IMR-90 (cell line): ENCODE measurements around the gene KCTD10. TPM values are rescaled to one million over a fixed set of nuclear protein-coding genes. Genes with fewer than 3 reads are reported as not detected.

Experiments used
- ATAC-seq: fragments of 200-7000 bp; cut with Tn5 transposase; 2 replicates; pipeline ENCODE4 v1.9.1; 2020; ENCODE audit warnings: low read depth, mild to moderate bottlenecking, moderate library complexity
- BruUV-seq: library from RNA; stranded (reverse); fragments of 400-500 nt; replicated peaks from 2 replicates; lab custom pipeline; 2021; lab: Mats Ljungman, UMichigan
- CTCF ChIA-PET: fragments of 300-600 bp; formaldehyde crosslinking; extraction: SDS; loops from one replicate; lab custom pipeline; 2021; ENCODE audit warnings: antibody characterized with exemption; lab: Yijun Ruan, JAX
- POLR2A ChIA-PET: fragments of 300-600 bp; sonication (Branson Sonifier 250); formaldehyde crosslinking; loops from one replicate; lab custom pipeline; 2022; ENCODE audit warnings: antibody characterized with exemption; ENCODE audit not compliant: unreplicated experiment; lab: Charles Lee
- DNase-seq: peaks from one replicate; pipeline ENCODE4 v3.0.0; 2013
- H2AFZ ChIP-seq: replicated peaks from 2 replicates; pipeline ENCODE3; 2013; ENCODE audit warnings: low read length, mild to moderate bottlenecking; ENCODE audit not compliant: poor library complexity
- H2AK5ac ChIP-seq: 2 replicates; pipeline ENCODE4 v1.6.1; 2013; ENCODE audit warnings: low read depth, low read length, inconsistent platforms
- H2AK9ac ChIP-seq: replicated peaks from 2 replicates; pipeline ENCODE3; 2013; ENCODE audit warnings: mild to moderate bottlenecking, low read depth, low read length, moderate library complexity; ENCODE audit not compliant: poor library complexity
- H2BK120ac ChIP-seq: 2 replicates; pipeline ENCODE4 v1.6.1; 2013; ENCODE audit warnings: low read depth, low read length, inconsistent platforms
- H2BK15ac ChIP-seq: 3 replicates; pipeline ENCODE4 v1.6.1; 2013; ENCODE audit warnings: low read depth, low read length, inconsistent platforms
- H2BK20ac ChIP-seq: 2 replicates; pipeline ENCODE4 v1.6.1; 2013; ENCODE audit warnings: low read depth, mild to moderate bottlenecking, inconsistent platforms, low read length, moderate library complexity
- H2BK5ac ChIP-seq: 2 replicates; pipeline ENCODE4 v1.6.1; 2013; ENCODE audit warnings: mild to moderate bottlenecking, low read depth, low read length, inconsistent platforms; ENCODE audit not compliant: poor library complexity, severe bottlenecking
- H3K14ac ChIP-seq: replicated peaks from 2 replicates; pipeline ENCODE4 v1.6.1; 2013; ENCODE audit warnings: low read depth, low read length, inconsistent platforms
- H3K18ac ChIP-seq: 2 replicates; pipeline ENCODE4 v1.6.1; 2013; ENCODE audit warnings: low read depth, low read length, control low read depth
- H3K23ac ChIP-seq: 2 replicates; pipeline ENCODE4 v1.6.1; 2013; ENCODE audit warnings: low read depth, low read length, inconsistent platforms
- H3K27ac ChIP-seq: 2 replicates; pipeline ENCODE4 v1.5.1; 2013; ENCODE audit warnings: mild to moderate bottlenecking, control low read depth, low read length; ENCODE audit not compliant: insufficient read depth
- H3K27me3 ChIP-seq: 2 replicates; pipeline ENCODE4 v1.6.1; 2013; ENCODE audit warnings: low read length; ENCODE audit not compliant: control insufficient read depth, insufficient read depth
- H3K36me3 ChIP-seq: 2 replicates; pipeline ENCODE4 v1.6.1; 2013; ENCODE audit warnings: low read length, mixed read lengths; ENCODE audit not compliant: control insufficient read depth, insufficient read depth
- H3K4ac ChIP-seq: 2 replicates; pipeline ENCODE4 v1.6.1; 2013; ENCODE audit warnings: low read depth, low read length, inconsistent platforms
- H3K4me1 ChIP-seq: 2 replicates; pipeline ENCODE4 v1.6.1; 2013; ENCODE audit warnings: low read length, mixed read lengths; ENCODE audit not compliant: control insufficient read depth, insufficient read depth
- H3K4me2 ChIP-seq: 2 replicates; pipeline ENCODE4 v1.6.1; 2013; ENCODE audit warnings: low read depth, mild to moderate bottlenecking, control low read depth, low read length, moderate library complexity
- H3K4me3 ChIP-seq: 2 replicates; pipeline ENCODE4 v1.5.1; 2013; ENCODE audit warnings: low read depth, mild to moderate bottlenecking, control low read depth, low read length, moderate library complexity; ENCODE audit not compliant: insufficient read depth
- H3K56ac ChIP-seq: 2 replicates; pipeline ENCODE4 v1.6.1; 2013; ENCODE audit warnings: low read length, inconsistent platforms; ENCODE audit not compliant: insufficient read depth; ENCODE audit errors: extremely low read depth
- H3K79me1 ChIP-seq, 2 experiments: 2 replicates each; pipeline ENCODE4 v1.6.1; 2013; ENCODE audit warnings: low read length in 2 of 2, inconsistent platforms in 1 of 2, low read depth in 1 of 2
- H3K9ac ChIP-seq: 2 replicates; pipeline ENCODE4 v1.6.1; 2013; ENCODE audit warnings: low read depth, low read length, control low read depth
- H3K9me1 ChIP-seq: 2 replicates; pipeline ENCODE4 v1.6.1; 2013; ENCODE audit warnings: low read length, inconsistent platforms; ENCODE audit not compliant: insufficient read depth
- H3K9me3 ChIP-seq: 2 replicates; pipeline ENCODE4 v1.6.1; 2013; ENCODE audit warnings: low read length; ENCODE audit not compliant: control insufficient read depth, insufficient read depth
- H4K20me1 ChIP-seq: 2 replicates; pipeline ENCODE4 v1.6.1; 2013; ENCODE audit warnings: low read length, inconsistent platforms; ENCODE audit not compliant: insufficient read depth
- H4K5ac ChIP-seq: 2 replicates; pipeline ENCODE4 v1.6.1; 2013; ENCODE audit warnings: mild to moderate bottlenecking, low read depth, low read length, control low read depth
- H4K8ac ChIP-seq, 2 experiments: 2 replicates each; pipeline ENCODE4 v1.6.1; 2013; ENCODE audit warnings: low read depth in 2 of 2, low read length in 2 of 2, control low read depth in 1 of 2, inconsistent platforms in 1 of 2
- H4K91ac ChIP-seq: 2 replicates; pipeline ENCODE4 v1.6.1; 2013; ENCODE audit warnings: low read depth, low read length, inconsistent platforms; ENCODE audit not compliant: insufficient read depth
- BHLHE40 ChIP-seq: fragments of 150-350 bp; IDR thresholded peaks from 2 replicates; pipeline ENCODE4 v1.6.1; 2016; ENCODE audit warnings: mild to moderate bottlenecking, low read depth, low read length
- CEBPB ChIP-seq: IDR thresholded peaks from 2 replicates; pipeline ENCODE4 v1.6.1; 2012; ENCODE audit warnings: low read depth, low read length, improper control_type of control experiment
- CHD1 ChIP-seq: IDR thresholded peaks from 2 replicates; pipeline ENCODE4 v1.6.1; 2012; ENCODE audit warnings: low read depth, low read length, improper control_type of control experiment
- CTCF ChIP-seq: conservative IDR thresholded peaks from 2 replicates; pipeline ENCODE4 v1.5.1; 2012; ENCODE audit warnings: mild to moderate bottlenecking, low read depth, low read length, improper control_type of control experiment
- FOS ChIP-seq: fragments of 150-350 bp; IDR thresholded peaks from 2 replicates; pipeline ENCODE4 v1.6.1; 2016; ENCODE audit warnings: low read depth, low read length
- MAFK ChIP-seq: IDR thresholded peaks from 2 replicates; pipeline ENCODE4 v1.6.1; 2012; ENCODE audit warnings: low read depth, low read length, improper control_type of control experiment
- MAZ ChIP-seq: IDR thresholded peaks from 2 replicates; pipeline ENCODE4 v1.6.1; 2012; ENCODE audit warnings: low read depth, mild to moderate bottlenecking, low read length, improper control_type of control experiment, moderate library complexity, borderline replicate concordance
- MXI1 ChIP-seq: IDR thresholded peaks from 2 replicates; pipeline ENCODE4 v1.6.1; 2012; ENCODE audit warnings: low read depth, mild to moderate bottlenecking, low read length, moderate library complexity, borderline replicate concordance
- NFE2L2 ChIP-seq: fragments of 150-350 bp; IDR thresholded peaks from 2 replicates; pipeline ENCODE4 v1.6.1; 2016; ENCODE audit warnings: low read depth, mild to moderate bottlenecking, low read length
- POLR2A ChIP-seq: IDR thresholded peaks from 2 replicates; pipeline ENCODE4 v1.6.1; 2012; ENCODE audit warnings: mild to moderate bottlenecking, low read depth, low read length
- RAD21 ChIP-seq: IDR thresholded peaks from 2 replicates; pipeline ENCODE4 v1.6.1; 2012; ENCODE audit warnings: low read length, improper control_type of control experiment
- RCOR1 ChIP-seq: IDR thresholded peaks from 2 replicates; pipeline ENCODE4 v1.6.1; 2012; ENCODE audit warnings: mild to moderate bottlenecking, low read length, improper control_type of control experiment; ENCODE audit not compliant: insufficient replicate concordance
- RFX5 ChIP-seq: IDR thresholded peaks from 2 replicates; pipeline ENCODE4 v1.8.0; 2012; ENCODE audit warnings: low read depth, mild to moderate bottlenecking, low read length, moderate library complexity
- SMC3 ChIP-seq: fragments of 150-350 bp; IDR thresholded peaks from 2 replicates; pipeline ENCODE4 v1.6.1; 2016; ENCODE audit warnings: low read depth, mild to moderate bottlenecking, antibody characterized with exemption, low read length, moderate library complexity
- USF2 ChIP-seq: fragments of 150-350 bp; IDR thresholded peaks from 2 replicates; pipeline ENCODE4 v1.6.1; 2017; ENCODE audit warnings: mild to moderate bottlenecking, antibody characterized with exemption, low read length, low read depth
- WGBS, 2 experiments: methylation state at CpG; one replicate each; pipeline versions ENCODE4 v1.1.5 to v1.1.7; 2013; ENCODE audit warnings: missing lambda C conversion rate in 2 of 2; ENCODE audit not compliant: insufficient read length in 1 of 2; ENCODE audit errors: extremely low coverage in 2 of 2; 5-methylcytosine and 5-hydroxymethylcytosine counted together
- dilution Hi-C: fragments of 300-500 bp; cut with HindIII; formaldehyde crosslinking; loops from one replicate; pipeline ENCODE4 v1.14.3; 2018; ENCODE audit warnings: low sequenced_read_pairs; ENCODE audit not compliant: unreplicated experiment
- in situ Hi-C: fragments of 300-500 bp; cut with MboI; formaldehyde crosslinking; loops from 3 replicates; pipeline ENCODE4 v1.14.3; 2019; ENCODE audit warnings: low sequenced_read_pairs, inconsistent platforms, mixed read lengths
- intact Hi-C: fragments of 100-400 bp; cut with micrococcal nuclease; formaldehyde crosslinking; loops from 2 replicates; pipeline ENCODE4 v1.10.0; 2022
- polyA plus RNA-seq, 3 experiments: library from polyadenylated mRNA; depleted of rRNA; stranded (reverse); fragments of >200 nt; gene quantifications; 2 replicates each; pipeline ENCODE4 v1.2.3, GENCODE V29; 2012; ENCODE audit warnings: low replicate concordance in 1 of 3
- total RNA-seq: library from RNA; depleted of rRNA; stranded (reverse); fragments of >200 nt; gene quantifications from 2 replicates; pipeline ENCODE4 v1.2.3, GENCODE V29; 2012
- TF ChIP-seq, protein P1 (sequence below): fragments of 150-350 bp; IDR thresholded peaks from 2 replicates; pipeline ENCODE4 v1.6.1; 2016; ENCODE audit warnings: low read depth, mild to moderate bottlenecking, low read length, moderate library complexity, borderline replicate concordance

KCTD10 gene
- total and polyA plus RNA-seq, 2 of the 4 experiments (the other 2 are of a cell fraction) = 72.1 to 88.4 TPM

- H3K9me3 ChIP-seq = no peaks in the 10 kb centered on the region
- BruUV-seq = no TSS peak
- H3K18ac ChIP-seq = no peak overlapping the region
- no peak overlapping the region for H3K56ac ChIP-seq
- H2BK20ac ChIP-seq = no peak overlapping the region
- in situ Hi-C loops (no loop called here), dilution Hi-C loops (no loop called here), intact Hi-C loops (no loop called here)
- H2AK9ac ChIP-seq = no peak overlapping the region
- ChIA-PET POLR2A (no interaction called here), CTCF (no interaction called here)
- H3K4me2 ChIP-seq = no peak overlapping the region
- H3K27ac ChIP-seq = no peak overlapping the region; the same call in 1 of the 2 replicates
- no peak overlapping the region for H2AK5ac ChIP-seq
- H2BK120ac ChIP-seq = no peak overlapping the region
- no peak overlapping the region for H2BK15ac ChIP-seq
- H4K20me1 ChIP-seq = peaks cover 39% of the 10 kb centered on the region
- no peak for TF ChIP-seq FOS
- TF ChIP-seq MAZ = no peak
- TF ChIP-seq CTCF = no peak
- TF ChIP-seq NFE2L2 = no peak
- TF ChIP-seq CEBPB = no peak
- no peak for TF ChIP-seq RCOR1
- no peak for TF ChIP-seq RFX5
- TF ChIP-seq, protein P1, sequence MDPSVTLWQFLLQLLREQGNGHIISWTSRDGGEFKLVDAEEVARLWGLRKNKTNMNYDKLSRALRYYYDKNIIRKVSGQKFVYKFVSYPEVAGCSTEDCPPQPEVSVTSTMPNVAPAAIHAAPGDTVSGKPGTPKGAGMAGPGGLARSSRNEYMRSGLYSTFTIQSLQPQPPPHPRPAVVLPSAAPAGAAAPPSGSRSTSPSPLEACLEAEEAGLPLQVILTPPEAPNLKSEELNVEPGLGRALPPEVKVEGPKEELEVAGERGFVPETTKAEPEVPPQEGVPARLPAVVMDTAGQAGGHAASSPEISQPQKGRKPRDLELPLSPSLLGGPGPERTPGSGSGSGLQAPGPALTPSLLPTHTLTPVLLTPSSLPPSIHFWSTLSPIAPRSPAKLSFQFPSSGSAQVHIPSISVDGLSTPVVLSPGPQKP = no peak
- no peak for TF ChIP-seq BHLHE40
- no peak for TF ChIP-seq POLR2A
- no peak for TF ChIP-seq RAD21
- TF ChIP-seq MXI1 = no peak
- TF ChIP-seq USF2 = no peak
- no peak for TF ChIP-seq MAFK
- TF ChIP-seq CHD1 = no peak
- no peak for TF ChIP-seq SMC3
- H4K5ac ChIP-seq = no peak overlapping the region
- no peak overlapping the region for H3K9ac ChIP-seq
- no peak overlapping the region for H2AFZ ChIP-seq
- H3K9me1 ChIP-seq = peaks cover 13% of the 10 kb centered on the region; the same call in 1 of the 2 replicates
- no peak overlapping the region for H3K23ac ChIP-seq
- peaks cover 46 to 93% of the 10 kb centered on the region in 2 experiments for H3K79me1 ChIP-seq
- no peaks in the 10 kb centered on the region for H3K27me3 ChIP-seq
- peaks cover 12% of the 10 kb centered on the region for H3K4me1 ChIP-seq
- DNase-seq (no peak), ATAC-seq (no peak)
- no peak overlapping the region for H3K4ac ChIP-seq
- H3K14ac ChIP-seq = no peak overlapping the region
- no peak overlapping the region for H2BK5ac ChIP-seq
- H4K91ac ChIP-seq = no peak overlapping the region
- no peak overlapping the region for H4K8ac ChIP-seq
- no peak overlapping the region for H3K4me3 ChIP-seq
- 73% methylated on average over 3 of the region's 23 CpGs; no CpG with 5 or more reads in 1 of the 2 experiments for WGBS, 2 experiments
- peaks cover 81% of the 10 kb centered on the region for H3K36me3 ChIP-seq
Measured at GRCh38 chr12:109451400-109451799, 25.7 kb downstream of the KCTD10 start.
